ENCODE measurements around the gene DNAL4. TPM values are rescaled to one million over a fixed set of nuclear protein-coding genes. Genes with fewer than 3 reads are reported as not detected.

Gene DNAL4
- total RNA-seq, 1 donor from 2014 or later = 46.9 TPM

- DNase-seq (ENCODE audit: low read depth) = no peak
Observed at GRCh38 chr22:38750638-38751037, 43.3 kb downstream of the DNAL4 start.

GRCh38 chr22:38750104-38750503 is 43.8 kb downstream of the DNAL4 start:
- H3K27me3 ChIP-seq (ENCODE audit: control insufficient read depth, insufficient read depth, low read length) = no peaks in the 10 kb centered on the region
- TF ChIP-seq CTCF (IDR thresholded peaks at IDR 0.05; ENCODE audit: insufficient read depth, low read length, poor library complexity, severe bottlenecking) = no peak
- no peak overlapping the region for H3K4me3 ChIP-seq (ENCODE audit: low read depth, low read length)
- no peak for DNase-seq (ENCODE audit: low read depth)
- peaks cover 7% of the 10 kb centered on the region for H3K36me3 ChIP-seq (ENCODE audit: control insufficient read depth, insufficient read depth, low read length)

More at GRCh38 chr22:38750638-38751037, 43.3 kb downstream of the DNAL4 start:
- Histone ChIP-seq H3K4me3 (ENCODE audit: low read depth, low read length) (no peak overlapping the region), H3K27me3 (ENCODE audit: control insufficient read depth, insufficient read depth, low read length) (no peaks in the 10 kb centered on the region), H3K36me3 (ENCODE audit: control insufficient read depth, insufficient read depth, low read length) (peaks cover 7% of the 10 kb centered on the region)
- no peak for TF ChIP-seq CTCF (IDR thresholded peaks at IDR 0.05; ENCODE audit: insufficient read depth, low read length, poor library complexity, severe bottlenecking)

- H3K4me3 ChIP-seq (ENCODE audit: low read depth, low read length) = no peak overlapping the region
- peaks cover 7% of the 10 kb centered on the region for H3K36me3 ChIP-seq (ENCODE audit: control insufficient read depth, insufficient read depth, low read length)
- H3K27me3 ChIP-seq (ENCODE audit: control insufficient read depth, insufficient read depth, low read length) = no peaks in the 10 kb centered on the region
- no peak for DNase-seq (ENCODE audit: low read depth)
- TF ChIP-seq CTCF (IDR thresholded peaks at IDR 0.05; ENCODE audit: insufficient read depth, low read length, poor library complexity, severe bottlenecking) = no peak
Observed at GRCh38 chr22:38748487-38749136, 45.3 kb downstream of the DNAL4 start.

GRCh38 chr22:38745676-38746460 is 48.1 kb downstream of the DNAL4 start:
- no peak for DNase-seq (ENCODE audit: low read depth)
- Histone ChIP-seq H3K27me3 (ENCODE audit: control insufficient read depth, insufficient read depth, low read length) (no peaks in the 10 kb centered on the region), H3K4me3 (ENCODE audit: low read depth, low read length) (no peak overlapping the region), H3K36me3 (ENCODE audit: control insufficient read depth, insufficient read depth, low read length) (peaks cover 7% of the 10 kb centered on the region)
- TF ChIP-seq CTCF (IDR thresholded peaks at IDR 0.05; ENCODE audit: insufficient read depth, low read length, poor library complexity, severe bottlenecking) = no peak

GRCh38 chr22:38744981-38745380 is 49.0 kb downstream of the DNAL4 start:
- DNase-seq (ENCODE audit: low read depth) = no peak
- peaks cover 6% of the 10 kb centered on the region for H3K36me3 ChIP-seq (ENCODE audit: control insufficient read depth, insufficient read depth, low read length)
- no peak for TF ChIP-seq CTCF (IDR thresholded peaks at IDR 0.05; ENCODE audit: insufficient read depth, low read length, poor library complexity, severe bottlenecking)
- H3K27me3 ChIP-seq (ENCODE audit: control insufficient read depth, insufficient read depth, low read length) = no peaks in the 10 kb centered on the region
- H3K4me3 ChIP-seq (ENCODE audit: low read depth, low read length) = no peak overlapping the region
